Stomach smooth muscle (tissue), 2 donors: ENCODE results near the gene TCEAL3.

Experiments
- H3K27ac ChIP-seq: one replicate; pipeline ENCODE4 v1.7.0; 2013; ENCODE audit warnings: mild to moderate bottlenecking, low read length, inconsistent platforms
- H3K27me3 ChIP-seq, 2 donors: one replicate each; pipeline ENCODE4 v1.7.0; 2013; ENCODE audit warnings: low read length in 2 of 2; ENCODE audit not compliant: insufficient read depth in 2 of 2, control insufficient read depth in 1 of 2
- H3K36me3 ChIP-seq, 2 donors: one replicate each; pipeline ENCODE4 v1.7.0; 2013; ENCODE audit warnings: low read length in 2 of 2; ENCODE audit not compliant: control insufficient read depth in 2 of 2, insufficient read depth in 2 of 2
- H3K4me1 ChIP-seq: one replicate; pipeline ENCODE4 v1.7.0; 2013; ENCODE audit warnings: low read length; ENCODE audit not compliant: control insufficient read depth, insufficient read depth
- H3K4me3 ChIP-seq, 2 donors: one replicate each; pipeline ENCODE4 v1.7.0; 2013; ENCODE audit warnings: low read length in 2 of 2
- H3K9ac ChIP-seq, 2 donors: one replicate each; pipeline ENCODE4 v1.7.0; 2013; ENCODE audit warnings: low read length in 2 of 2, mild to moderate bottlenecking in 1 of 2
- H3K9me3 ChIP-seq, 2 donors: one replicate each; pipeline ENCODE4 v1.7.0; 2013; ENCODE audit warnings: low read length in 2 of 2; ENCODE audit not compliant: control insufficient read depth in 2 of 2
- donor health status: healthy.
- donor health status: Pancreatic carcinoma.

Gene TCEAL3

GRCh38 chrX:103607364-103608305 lies at the start of gene TCEAL3:
Gene TCEAL3 (plus strand): TSS chrX:103607963. CDS start chrX:103609065, 1,102 bp downstream.
- H3K27me3 ChIP-seq, result peaks cover 0 to 6% of the 10 kb centered on the region in 2 donors
- H3K9me3 ChIP-seq, result peaks cover 0 to 2% of the 10 kb centered on the region in 2 donors
- H3K4me3 ChIP-seq, result peak within 1 kb of the TSS; percentile 67 to 77
- H3K36me3 ChIP-seq, result peaks cover 0 to 2% of the 10 kb centered on the region in 2 donors
- H3K9ac ChIP-seq, result peak within 1 kb of the TSS; percentile 80 to 89
- H3K4me1 ChIP-seq, result peaks cover 2% of the 10 kb centered on the region
- H3K27ac ChIP-seq, result peak within 1 kb of the TSS; percentile 84

DNA sequence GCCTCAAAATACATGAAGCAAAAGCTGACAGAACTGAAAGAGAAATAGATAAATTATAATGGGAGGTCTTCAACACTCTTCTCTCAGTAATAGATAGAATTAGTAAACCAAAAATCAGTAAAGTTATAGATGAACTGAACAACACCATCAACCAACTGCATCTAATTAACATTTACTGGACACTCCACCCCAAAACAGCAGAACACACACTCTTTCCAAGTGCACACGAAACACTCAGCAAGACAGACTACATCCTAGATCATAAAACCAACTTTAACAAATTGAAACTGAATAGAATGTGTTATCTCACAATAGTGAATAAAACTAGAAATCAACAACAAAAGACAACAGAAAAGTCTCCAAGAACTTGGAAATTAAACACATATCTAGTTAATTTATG lies 47.5 kb upstream of the TCEAL3 start:
- H3K36me3 ChIP-seq, result no peaks in the 10 kb centered on the region
- no peaks in the 10 kb centered on the region for H3K9me3 ChIP-seq

DNA sequence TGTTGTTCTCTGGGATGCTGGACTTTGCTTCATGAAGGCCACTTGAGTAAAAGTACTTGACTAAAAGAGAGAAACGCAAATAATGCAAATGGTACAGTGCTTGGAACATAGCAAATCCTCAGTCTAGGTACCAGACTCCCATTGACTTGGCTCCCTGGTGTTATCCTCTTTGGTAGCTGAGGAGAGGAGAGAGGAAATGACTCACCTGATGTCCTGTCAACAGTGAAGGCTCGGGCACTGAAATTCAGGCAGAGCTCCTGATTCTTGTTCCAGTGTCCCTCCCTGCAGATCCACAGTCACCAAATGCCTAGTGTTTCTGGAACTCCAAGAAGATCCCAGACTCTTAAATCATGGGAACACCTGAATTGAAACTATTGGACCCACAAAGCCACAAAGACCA lies 45.0 kb upstream of the TCEAL3 start:
- Histone ChIP-seq H3K36me3 (no peaks in the 10 kb centered on the region), H3K4me1 (no peaks in the 10 kb centered on the region), H3K27ac (no peak overlapping the region), H3K27me3 (peaks cover 0 to 9% of the 10 kb centered on the region in 2 donors), H3K9ac (no peak overlapping the region), H3K9me3 (no peaks in the 10 kb centered on the region), H3K4me3 (no peak overlapping the region)

More for the DNA sequence above, 47.5 kb upstream of the TCEAL3 start:
- peaks cover 0 to 10% of the 10 kb centered on the region in 2 donors for H3K27me3 ChIP-seq
- no peak overlapping the region for H3K9ac ChIP-seq
- no peaks in the 10 kb centered on the region for H3K4me1 ChIP-seq
- no peak overlapping the region for H3K4me3 ChIP-seq
- no peak overlapping the region for H3K27ac ChIP-seq

- no peak overlapping the region for H3K27ac ChIP-seq
- no peaks in the 10 kb centered on the region for H3K9me3 ChIP-seq
- H3K4me3 ChIP-seq, result no peak overlapping the region
- H3K36me3 ChIP-seq, result no peaks in the 10 kb centered on the region
- H3K9ac ChIP-seq, result no peak overlapping the region
- peaks cover 0 to 9% of the 10 kb centered on the region in 2 donors for H3K27me3 ChIP-seq
- H3K4me1 ChIP-seq, result no peaks in the 10 kb centered on the region
Observed at GRCh38 chrX:103565197-103565596, 42.6 kb upstream of the TCEAL3 start.

DNA sequence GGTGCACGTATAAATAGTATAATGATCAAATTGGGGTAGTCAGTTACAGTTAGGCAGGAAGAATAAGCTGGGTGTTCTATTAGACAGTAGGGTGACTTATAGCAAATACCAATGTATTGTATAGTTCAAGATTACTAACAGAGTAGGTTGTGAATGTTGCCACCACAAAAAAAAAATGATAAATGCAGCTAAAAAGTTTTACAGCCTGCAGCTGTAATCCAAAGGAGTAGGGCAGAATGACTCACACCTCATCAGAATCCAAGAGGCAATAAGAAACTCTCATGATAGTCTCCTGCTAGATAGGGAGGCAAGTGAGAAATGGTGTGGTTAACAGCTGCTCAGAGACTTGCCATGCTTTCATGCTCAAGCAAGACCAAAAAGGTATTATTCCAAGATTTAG lies 42.0 kb upstream of the TCEAL3 start:
- no peak overlapping the region for H3K27ac ChIP-seq
- no peak overlapping the region for H3K4me3 ChIP-seq
- no peaks in the 10 kb centered on the region for H3K36me3 ChIP-seq
- no peaks in the 10 kb centered on the region for H3K4me1 ChIP-seq
- no peaks in the 10 kb centered on the region for H3K9me3 ChIP-seq
- peaks cover 0 to 9% of the 10 kb centered on the region in 2 donors for H3K27me3 ChIP-seq
- no peak overlapping the region for H3K9ac ChIP-seq

DNA sequence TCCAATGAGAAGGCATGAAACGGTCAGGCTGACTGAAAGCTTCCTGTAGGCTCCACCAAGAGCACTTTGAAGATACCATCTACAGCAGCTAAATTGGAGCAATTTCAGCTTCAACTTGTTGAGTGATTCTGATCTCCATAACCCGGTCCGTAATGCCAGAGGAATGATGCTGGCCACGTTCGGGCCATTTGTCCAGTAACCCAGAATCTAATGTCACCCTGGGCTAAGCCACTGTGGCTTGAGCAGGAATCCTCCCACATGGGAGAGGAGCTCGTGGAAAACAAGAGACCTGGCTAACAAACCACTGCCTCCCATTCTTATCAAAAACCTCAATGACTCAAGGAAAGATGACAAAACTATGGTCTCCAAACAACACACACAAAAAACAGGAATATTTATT lies 36.6 kb upstream of the TCEAL3 start:
- no peak overlapping the region for H3K9ac ChIP-seq
- H3K27me3 ChIP-seq, result peaks cover 0 to 2% of the 10 kb centered on the region in 2 donors
- H3K4me3 ChIP-seq, result no peak overlapping the region
- no peak overlapping the region for H3K27ac ChIP-seq
- H3K36me3 ChIP-seq, result no peaks in the 10 kb centered on the region
- no peaks in the 10 kb centered on the region for H3K9me3 ChIP-seq
- no peaks in the 10 kb centered on the region for H3K4me1 ChIP-seq

- Histone ChIP-seq H3K27me3 (peaks cover 0 to 2% of the 10 kb centered on the region in 2 donors), H3K36me3 (no peaks in the 10 kb centered on the region), H3K4me1 (no peaks in the 10 kb centered on the region), H3K27ac (no peak overlapping the region), H3K9me3 (no peaks in the 10 kb centered on the region), H3K9ac (no peak overlapping the region), H3K4me3 (no peak overlapping the region)
Observed at GRCh38 chrX:103571726-103572125, 36.0 kb upstream of the TCEAL3 start.

GRCh38 chrX:103573202-103573601 lies 34.6 kb upstream of the TCEAL3 start:
- Histone ChIP-seq H3K27me3 (peaks cover 0 to 3% of the 10 kb centered on the region in 2 donors), H3K9ac (no peak overlapping the region), H3K27ac (no peak overlapping the region), H3K4me3 (no peak overlapping the region), H3K9me3 (no peaks in the 10 kb centered on the region), H3K4me1 (no peaks in the 10 kb centered on the region), H3K36me3 (no peaks in the 10 kb centered on the region)

DNA sequence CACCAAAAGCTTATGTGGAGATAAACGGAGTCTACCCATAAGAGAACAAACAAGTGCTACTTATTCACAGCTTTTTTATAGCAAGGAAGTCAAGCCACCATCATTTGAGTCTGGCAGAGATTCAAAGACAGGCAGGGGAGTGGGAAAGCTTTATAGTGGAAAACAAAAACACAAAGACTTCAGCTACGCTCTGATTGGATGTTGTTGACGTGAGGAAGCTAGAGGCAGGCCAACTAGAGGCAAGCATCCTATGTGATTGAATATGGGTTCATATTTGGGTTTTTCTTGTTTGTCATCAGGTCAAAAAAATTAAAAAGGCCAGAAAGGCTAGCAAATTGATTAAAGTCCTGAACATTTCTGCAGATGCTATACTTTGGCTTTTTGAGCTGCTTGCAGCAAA lies 23.2 kb upstream of the TCEAL3 start:
- H3K4me1 ChIP-seq, result no peaks in the 10 kb centered on the region

DNA sequence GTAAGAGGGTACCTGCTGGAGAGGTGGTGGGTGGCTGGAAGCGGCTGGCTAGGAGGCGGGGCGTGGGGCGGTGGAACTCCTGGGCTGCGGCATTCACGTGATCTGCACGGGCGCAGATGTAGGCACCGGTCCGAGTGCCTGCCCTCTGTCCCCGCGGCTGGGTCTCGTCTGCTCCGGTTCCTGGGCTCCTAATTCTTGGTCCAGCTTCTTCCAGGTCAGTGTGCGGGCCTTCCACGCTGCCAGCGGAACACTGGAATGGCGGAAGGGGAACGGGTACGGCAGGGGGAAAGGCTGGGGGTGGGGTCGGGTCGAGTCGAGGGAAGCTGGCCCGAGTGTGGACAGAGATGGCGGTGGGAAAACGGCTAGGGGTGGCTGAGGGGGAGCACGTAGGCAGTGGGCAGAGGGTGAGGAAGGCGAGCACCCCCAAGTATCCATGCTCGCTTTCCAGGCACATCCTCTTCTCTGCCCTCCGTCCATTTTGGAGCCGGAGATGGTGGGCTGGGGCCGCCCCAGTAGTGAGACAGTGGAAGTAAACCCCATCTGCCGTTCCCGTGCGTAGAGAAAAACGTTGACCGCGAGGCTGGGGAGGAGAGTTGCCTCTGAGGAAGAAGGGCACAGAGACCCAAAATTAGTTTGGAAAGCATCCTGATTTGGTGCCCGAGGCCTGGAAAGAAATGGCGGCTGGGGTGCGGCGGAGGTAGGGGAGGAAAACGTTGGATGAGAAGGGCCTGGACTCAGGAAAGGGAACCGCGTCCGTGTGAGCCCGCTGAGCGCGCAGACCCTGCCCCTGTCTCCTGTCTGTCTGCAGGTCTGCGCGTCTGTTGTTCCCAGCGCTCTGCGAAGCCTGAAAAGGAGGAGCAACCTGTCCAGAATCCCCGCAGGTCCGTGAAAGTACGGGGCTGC lies 22.1 kb upstream of the TCEAL3 start, which contains the start of gene TCEAL4:
TSS of gene TCEAL4 (plus strand) at position 105 of the 903 bp plus-strand sequence. CDS start 1,161 bp downstream, outside the sequence.
- no peaks in the 10 kb centered on the region for H3K4me1 ChIP-seq
- no peaks in the 10 kb centered on the region for H3K9me3 ChIP-seq
- peaks cover 0 to 4% of the 10 kb centered on the region in 2 donors for H3K27me3 ChIP-seq
- H3K27ac ChIP-seq, result peak within 1 kb of the TSS; percentile 80
- H3K36me3 ChIP-seq, result peaks cover 0 to 2% of the 10 kb centered on the region in 2 donors
- H3K4me3 ChIP-seq, result peak within 1 kb of the TSS; percentile 55 to 81
- peak within 1 kb of the TSS; percentile 74 to 86 for H3K9ac ChIP-seq

More for the DNA sequence above, 23.2 kb upstream of the TCEAL3 start:
- peak overlapping the region in 1 of 2 donors; percentile 74 for H3K9ac ChIP-seq
- H3K27ac ChIP-seq, result no peak overlapping the region
- peak overlapping the region in 1 of 2 donors; percentile 29 for H3K4me3 ChIP-seq
- H3K9me3 ChIP-seq, result no peaks in the 10 kb centered on the region
- peaks cover 0 to 4% of the 10 kb centered on the region in 2 donors for H3K27me3 ChIP-seq
- H3K36me3 ChIP-seq, result peaks cover 0 to 2% of the 10 kb centered on the region in 2 donors
